GF-D8 (cell line): ENCODE results near the gene LRRC71.
A peak's percentile ranks its signal among the peaks of the same experiment; 100 is the strongest.

ENCODE experiments used
- DNase-seq: peaks from one replicate; lab custom pipeline; 2025; lab: John Stamatoyannopoulos, UW

Gene LRRC71

DNA sequence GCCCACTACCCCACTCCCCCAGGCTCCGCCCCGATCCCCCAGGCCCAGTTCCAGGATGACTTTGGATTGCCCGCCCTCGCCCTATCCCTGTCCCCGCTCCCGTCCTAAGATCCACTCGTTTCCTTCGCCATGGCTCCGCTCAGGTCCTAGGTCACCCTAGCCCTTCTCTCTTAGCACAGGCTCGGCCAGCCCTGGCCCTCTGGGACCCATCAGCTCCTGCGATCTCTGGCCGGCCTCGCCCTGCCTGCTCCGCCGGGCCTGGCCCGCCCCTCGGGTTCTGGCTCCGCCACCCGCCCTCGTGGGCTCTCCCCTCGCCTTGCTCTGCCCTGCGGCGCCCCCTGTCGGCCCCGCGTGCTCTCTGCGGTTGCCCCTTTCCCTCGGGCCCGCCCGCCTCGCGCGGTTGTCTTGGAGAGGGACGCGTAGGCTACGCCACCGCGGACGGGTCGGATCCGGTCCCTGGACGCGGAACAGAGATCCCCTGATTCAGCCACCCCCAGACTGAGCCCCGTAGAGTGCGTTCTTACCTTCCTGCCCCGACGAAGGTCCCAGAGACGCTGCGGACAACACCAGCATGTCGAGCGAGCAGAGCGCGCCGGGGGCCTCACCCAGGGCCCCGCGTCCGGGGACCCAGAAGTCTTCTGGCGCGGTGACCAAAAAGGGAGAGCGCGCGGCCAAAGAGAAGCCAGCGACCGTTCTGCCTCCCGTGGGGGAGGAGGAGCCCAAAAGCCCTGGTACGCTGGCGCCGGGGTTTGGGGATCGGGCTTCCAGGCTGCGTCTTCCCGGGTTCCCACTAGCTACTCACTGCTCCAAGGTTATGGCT is at the start of gene LRRC71:
Gene LRRC71, plus strand, starts transcription at position 400 of the 820 bp plus-strand sequence. Its CDS starts 172 bp downstream, at position 572.
- DNase-seq: no peak

DNA sequence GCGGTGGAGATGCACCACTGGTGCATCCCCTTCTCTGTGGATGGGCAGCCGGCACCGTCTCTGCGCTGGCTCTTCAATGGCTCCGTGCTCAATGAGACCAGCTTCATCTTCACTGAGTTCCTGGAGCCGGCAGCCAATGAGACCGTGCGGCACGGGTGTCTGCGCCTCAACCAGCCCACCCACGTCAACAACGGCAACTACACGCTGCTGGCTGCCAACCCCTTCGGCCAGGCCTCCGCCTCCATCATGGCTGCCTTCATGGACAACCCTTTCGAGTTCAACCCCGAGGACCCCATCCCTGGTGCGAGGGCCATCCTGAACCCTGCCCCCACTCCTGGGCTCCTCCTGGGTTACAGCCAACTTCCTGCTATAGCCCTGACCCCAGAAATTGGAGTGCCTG is 46.8 kb upstream of the LRRC71 start:
- DNase-seq: no peak

DNA sequence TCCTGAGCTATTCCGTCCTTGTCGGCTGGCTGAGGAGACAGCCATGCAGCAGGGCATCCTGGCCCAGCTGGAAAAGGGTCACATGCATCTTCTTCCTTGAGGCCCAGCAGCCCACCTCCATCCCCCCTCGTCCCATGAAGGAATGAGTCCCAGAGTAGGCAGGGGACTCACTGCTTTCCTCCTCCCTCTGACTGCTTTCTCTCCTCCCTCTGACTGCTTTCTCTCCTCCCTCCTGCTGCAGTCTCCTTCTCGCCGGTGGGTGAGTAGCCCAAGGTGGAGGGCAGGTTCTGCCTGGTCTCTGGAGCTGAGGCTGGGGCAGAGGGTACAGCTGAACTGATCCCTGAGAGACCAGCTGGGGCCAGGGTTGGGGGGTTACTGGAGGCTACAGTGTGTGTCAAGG is 46.3 kb upstream of the LRRC71 start:
- no peak for DNase-seq

DNA sequence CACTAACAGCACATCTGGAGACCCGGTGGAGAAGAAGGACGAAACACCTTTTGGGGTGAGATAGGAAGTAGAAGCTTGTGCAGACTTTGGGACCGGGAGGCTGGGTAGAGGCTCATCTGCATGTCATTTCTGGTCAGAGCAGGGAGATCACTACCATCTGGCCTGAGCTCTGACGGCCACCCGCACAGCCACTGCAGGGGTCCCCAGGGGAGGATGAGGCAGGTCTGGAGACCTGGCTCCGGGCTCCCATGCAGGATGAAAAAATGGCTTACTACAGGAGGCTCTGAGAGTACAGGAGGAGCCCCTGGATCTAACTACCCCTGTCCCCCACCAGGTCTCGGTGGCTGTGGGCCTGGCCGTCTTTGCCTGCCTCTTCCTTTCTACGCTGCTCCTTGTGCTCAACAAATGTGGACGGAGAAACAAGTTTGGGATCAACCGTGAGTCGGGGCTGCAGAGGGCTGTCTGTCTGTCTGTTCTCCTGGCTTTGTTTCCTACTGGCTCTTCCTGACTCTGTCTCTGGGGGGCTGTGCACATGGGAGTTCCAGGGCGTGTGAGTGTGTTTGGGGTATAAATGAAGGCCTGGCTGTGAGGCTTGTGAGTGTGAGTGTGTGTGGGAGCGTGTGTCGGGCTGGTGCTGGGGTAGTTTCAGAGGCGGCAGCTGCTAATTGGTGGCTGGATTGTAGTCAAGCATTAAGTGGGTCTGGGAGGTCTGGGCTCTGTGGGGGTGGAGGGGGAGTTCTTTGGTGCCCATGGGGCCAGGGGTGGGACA is 45.7 kb upstream of the LRRC71 start:
- DNase-seq: no peak

DNA sequence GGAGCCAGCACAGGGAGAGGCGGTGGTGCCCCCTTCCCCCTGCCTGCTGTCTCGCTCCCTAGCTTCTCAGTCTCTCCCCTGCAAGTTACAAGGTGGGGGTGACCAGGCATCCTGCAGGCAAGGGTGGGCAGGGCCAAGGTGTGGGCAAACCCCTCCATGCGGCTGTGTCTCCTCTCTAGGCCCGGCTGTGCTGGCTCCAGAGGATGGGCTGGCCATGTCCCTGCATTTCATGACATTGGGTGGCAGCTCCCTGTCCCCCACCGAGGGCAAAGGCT is 45.2 kb upstream of the LRRC71 start:
- DNase-seq: no peak

DNA sequence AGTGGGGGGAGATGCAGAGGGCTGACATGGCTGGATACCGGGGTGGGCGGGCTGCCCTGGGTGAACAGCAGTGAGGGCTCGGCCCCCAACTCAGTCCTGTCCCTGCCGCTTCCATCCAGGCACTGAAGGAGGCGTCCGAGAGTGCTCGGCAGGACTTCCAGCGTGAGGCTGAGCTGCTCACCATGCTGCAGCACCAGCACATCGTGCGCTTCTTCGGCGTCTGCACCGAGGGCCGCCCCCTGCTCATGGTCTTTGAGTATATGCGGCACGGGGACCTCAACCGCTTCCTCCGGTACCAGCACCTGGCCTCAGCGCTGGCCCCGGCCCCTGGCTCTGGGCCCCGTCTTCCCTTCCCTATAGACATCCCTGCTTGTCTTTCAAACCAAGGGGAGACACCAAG is 44.2 kb upstream of the LRRC71 start:
- no peak for DNase-seq

DNA sequence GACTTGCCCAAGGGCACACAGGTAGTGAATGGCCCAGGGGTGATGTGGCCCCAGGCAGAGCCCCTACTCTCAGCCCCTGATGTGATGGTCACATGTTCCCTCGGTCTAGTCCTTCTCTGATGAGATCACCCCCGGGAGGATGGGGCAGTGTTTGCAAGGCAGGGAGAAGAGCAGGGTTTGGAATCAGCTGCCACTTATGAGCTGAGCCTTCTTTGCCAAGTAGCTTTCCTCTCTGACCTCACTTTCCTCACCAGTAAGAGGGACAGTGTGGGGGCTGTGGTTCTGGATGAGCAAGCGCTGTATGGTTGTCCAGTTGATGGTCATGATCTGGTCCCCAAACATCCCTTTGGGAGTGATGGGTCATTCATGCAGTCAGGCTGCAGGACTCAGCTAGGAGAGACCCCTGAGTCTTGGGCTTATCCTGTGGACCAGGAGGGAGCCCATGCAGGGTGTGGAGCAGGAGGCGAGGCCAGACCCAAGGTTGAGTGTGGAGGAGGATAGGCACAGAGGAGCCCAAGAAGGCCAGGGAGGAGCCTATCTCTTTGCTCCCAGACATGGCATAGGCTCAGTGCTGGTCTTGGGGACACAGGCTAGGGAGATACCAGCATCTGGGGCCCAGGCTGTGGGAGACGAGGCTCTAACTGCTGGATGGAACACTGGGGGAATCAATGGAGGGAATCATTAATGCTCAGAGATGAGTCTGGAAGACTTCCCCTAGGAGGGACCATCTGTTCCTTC is 42.8 kb upstream of the LRRC71 start:
- DNase-seq: no peak

DNA sequence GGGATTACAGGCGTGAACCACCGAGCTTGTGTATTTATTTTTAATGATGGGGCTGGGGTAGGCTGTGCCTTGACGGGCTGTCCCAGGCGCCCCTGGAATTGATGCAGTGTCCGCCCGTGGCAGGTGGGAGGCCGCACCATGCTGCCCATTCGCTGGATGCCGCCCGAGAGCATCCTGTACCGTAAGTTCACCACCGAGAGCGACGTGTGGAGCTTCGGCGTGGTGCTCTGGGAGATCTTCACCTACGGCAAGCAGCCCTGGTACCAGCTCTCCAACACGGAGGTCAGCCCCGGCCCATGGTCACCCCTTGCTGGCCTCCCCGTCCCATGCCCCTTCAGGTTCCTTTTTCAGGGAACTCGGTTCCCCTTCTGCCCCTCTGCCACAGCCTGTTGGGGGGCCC is 40.6 kb upstream of the LRRC71 start:
- DNase-seq: no peak

DNA sequence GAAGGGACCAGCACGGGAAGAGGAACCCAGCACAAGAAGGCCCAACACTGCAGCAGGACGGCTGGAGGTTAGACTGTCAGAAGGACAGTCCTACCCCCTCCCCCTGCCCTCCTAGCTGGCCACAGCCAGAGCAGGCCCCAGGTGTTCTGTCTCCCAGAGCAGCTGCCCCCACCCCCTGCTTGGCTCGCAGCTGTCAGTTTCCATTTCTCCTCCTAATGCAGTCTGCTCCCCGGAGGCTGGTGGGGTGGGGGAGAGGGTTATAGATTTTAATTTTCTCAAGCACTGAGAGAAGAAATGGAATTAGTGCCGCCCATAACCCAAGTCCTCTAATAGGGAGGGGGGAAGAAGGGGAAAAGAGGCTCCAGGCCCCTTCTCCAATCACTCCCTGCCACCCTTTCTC is 40.0 kb upstream of the LRRC71 start:
- no peak for DNase-seq

DNA sequence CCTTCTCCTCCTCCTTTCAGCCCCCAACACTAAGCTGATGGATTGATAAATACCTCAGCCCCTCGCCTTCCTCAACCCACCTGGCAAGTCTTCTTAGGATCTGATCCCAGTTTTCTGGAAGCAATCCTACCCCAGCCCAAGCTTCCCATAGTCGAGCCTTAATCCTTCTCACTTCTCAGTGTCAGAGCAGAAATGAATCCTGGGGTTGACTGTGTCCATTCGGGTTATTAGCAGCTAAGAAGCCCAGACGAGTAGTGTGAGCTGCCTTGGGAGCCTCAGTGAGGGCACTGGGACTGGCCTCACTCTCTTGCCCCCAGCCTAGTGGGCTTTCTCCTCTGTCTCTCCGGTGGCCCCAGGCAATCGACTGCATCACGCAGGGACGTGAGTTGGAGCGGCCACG is 39.3 kb upstream of the LRRC71 start:
- no peak for DNase-seq

DNA sequence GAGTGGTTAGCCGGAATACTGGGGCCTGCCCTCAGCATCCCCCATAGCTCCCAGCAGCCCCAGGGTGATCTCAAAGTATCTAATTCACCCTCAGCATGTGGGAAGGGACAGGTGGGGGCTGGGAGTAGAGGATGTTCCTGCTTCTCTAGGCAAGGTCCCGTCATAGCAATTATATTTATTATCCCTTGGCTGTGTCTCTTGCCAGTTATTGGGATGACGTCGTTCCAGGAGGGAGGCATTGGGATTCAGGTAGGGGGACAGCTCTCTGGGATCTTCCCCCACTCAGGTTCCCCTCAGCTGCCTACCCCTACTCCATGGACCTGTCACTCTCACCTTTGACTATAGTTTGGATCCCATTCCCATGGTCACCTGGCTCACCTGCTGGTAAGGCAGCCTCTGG is 38.8 kb upstream of the LRRC71 start:
- no peak for DNase-seq

DNA sequence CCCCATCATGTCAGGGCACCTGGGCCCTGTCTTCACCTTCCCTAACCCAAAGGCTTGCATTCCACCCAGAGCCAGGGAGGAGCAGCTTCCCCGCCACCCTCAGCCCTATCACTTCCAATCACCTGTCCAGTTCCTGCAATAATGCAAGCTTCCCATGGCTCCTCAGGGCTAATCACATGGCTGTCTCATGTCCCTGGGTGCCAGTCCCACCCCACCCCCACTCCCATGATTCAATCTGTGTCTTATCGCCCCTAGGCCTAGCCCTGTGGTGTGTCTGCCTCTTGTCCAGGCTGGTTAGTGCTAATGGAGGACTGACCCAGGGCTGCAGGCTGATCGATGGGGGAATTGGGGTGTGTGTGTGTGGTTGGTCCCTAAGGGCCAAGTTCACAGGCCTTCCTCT is 37.9 kb upstream of the LRRC71 start:
- DNase-seq: no peak

DNA sequence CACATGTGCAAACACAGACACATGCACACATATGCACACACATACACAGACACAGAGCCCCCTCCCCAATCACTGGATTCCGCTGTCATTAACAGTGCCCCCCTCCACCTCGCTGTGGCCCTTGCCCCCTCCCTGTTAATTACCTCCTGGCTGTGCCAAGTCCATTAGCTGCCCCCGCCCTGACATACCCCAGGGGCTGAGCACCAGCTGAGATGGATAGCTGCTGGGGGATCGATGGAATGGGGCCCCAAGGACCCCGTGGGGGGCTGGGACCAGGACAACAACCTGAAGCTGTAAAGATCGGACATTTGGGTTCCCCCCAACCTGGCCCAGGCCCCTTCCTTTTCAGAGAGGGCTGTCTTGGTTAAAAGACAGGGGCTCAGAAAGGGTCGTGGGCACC is 36.5 kb upstream of the LRRC71 start:
- no peak for DNase-seq

DNA sequence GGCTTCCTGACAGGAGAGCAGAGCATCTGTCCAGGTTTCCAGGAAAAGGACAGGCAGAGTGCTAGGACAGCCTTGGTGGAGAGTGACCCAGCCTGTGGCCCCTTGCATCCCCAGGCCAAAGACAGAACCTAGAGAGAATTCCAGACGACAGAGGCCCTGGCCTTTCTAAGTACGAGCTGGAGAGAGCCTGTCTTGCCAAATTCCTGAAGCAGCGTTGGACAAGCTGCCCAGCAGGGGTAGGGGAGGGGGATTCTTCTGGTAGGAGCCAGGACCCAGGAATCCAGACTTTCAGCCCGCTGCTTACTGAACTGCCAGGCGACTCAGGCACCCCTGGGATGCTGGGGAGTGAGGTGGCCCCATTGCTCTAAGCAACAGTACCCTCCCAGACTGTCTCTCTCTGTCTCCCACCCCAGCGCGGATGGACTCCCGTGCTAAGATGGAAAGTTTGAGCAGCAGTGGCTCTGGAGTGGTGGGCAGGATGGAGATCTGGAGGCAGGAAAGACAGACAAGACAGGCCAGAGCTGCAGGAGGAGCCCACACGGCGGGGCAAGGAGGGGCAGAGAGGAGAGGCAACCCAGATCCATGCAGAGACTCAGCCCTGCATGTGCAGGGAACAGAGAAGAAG is 35.8 kb upstream of the LRRC71 start:
- no peak for DNase-seq

DNA sequence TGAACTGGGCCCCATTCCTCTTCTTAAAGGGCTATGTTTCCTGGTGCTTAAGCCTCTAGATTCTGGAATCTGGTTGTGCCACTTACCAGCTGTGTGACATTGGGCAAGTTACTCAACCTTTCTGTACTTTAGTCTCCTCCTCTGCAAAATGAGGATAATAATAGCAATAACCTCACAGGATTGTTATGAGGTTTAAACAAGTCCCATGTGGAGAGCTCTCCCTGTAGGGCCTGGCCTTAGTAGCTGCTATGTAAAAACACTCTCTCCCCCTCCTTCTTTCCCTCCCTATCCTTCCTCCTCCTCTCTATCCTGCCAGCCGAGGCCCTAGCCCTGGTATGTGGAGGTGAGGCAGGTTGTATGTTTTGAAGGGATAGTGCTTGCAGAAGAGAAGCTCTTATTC is 35.1 kb upstream of the LRRC71 start:
- DNase-seq: no peak

DNA sequence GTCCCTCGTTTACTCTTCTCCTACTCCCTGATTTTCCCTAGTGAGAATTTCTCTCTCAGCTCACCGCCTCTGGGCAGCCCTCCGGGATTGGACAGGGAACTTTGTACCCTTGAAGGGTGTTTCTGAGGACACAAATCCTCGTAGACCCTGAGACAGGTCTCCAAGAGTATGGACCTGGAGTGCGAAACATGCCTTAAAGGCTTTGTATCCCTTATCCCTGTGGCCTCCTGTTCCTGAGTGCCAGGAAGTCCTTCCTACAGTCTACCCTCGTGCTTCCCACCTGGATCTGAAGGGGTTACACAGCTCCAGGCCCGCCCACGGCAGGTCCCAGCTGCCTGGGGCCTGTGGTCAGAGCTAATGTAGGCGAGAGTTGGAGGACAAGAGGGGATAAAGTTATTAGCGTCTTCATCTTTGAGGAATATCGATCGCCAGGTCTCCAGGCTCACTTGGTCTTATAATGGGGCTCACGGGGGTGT is 34.5 kb upstream of the LRRC71 start:
- no peak for DNase-seq

DNA sequence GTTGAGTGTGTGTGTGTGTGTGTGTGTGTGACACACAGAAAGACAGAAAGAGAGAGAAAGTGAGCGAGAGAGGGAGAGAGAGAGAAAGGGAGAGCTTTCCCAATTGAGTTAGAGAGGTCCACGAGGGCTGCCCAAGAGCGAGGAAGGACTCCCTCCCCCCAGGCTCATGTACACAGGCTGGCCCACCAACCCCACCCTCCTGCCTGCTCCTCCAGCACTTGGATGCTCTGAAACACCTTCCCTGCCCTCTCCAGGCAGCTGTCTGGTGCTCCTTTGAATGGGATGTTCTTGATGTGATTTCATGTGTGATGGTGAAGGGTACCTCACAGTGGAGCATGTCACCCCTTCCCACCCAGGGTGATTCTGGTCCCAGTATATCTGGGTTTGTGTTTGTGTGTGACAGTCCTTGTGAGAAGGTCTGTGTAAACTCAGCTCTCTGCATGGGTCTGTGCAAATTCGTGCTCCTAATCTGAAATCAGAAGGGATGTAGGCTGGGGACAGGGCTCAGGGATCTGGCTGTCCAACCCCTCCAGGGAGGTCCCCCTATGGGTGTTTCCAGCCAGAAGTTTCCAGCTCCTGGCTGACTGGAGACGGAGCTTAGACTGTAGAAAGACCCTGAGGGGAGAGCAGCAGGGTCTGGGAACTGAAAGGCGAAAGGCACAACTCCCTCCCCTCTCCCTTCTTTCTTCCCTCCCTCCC is 33.7 kb upstream of the LRRC71 start:
- no peak for DNase-seq

DNA sequence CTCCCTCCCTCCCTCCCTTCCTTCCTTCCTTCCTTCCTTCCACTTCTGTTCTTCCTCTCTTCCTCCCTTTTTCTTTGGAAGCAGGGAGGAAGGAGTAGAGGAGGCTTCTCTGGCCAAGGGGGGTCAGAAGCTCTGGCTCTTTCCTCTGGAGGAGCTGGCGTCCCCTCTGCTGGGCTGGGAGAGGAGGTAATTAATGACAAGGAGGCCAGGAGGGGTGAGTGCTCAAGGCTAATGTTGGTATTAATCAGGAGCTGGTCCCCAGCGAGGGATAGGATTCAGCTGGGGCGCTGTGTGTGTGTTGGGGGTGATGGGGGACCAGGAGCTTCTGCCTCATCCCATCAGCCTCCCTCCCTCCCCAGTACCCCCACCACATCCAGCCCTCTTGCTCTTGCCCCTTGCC is 33.1 kb upstream of the LRRC71 start:
- no peak for DNase-seq

DNA sequence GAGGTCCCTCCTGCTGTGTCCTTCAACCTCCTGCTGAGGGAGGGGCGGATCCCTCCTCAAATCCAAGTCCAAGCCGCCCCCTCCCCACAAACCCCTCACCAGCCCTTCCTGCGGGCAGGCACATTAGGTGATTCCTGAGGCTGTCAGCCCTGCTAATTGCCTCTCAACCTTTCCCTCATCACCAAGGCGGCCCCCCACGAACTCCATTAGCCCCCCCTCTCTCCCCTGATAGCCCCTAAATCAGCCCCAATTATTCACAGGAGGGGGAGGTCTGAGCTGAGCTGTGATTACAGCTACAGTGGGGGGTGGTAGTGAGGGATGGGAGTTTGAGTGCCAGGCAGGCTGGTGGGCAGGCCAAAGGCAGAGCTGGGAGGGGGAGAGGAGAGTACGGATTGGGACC is 32.7 kb upstream of the LRRC71 start:
- DNase-seq: no peak

DNA sequence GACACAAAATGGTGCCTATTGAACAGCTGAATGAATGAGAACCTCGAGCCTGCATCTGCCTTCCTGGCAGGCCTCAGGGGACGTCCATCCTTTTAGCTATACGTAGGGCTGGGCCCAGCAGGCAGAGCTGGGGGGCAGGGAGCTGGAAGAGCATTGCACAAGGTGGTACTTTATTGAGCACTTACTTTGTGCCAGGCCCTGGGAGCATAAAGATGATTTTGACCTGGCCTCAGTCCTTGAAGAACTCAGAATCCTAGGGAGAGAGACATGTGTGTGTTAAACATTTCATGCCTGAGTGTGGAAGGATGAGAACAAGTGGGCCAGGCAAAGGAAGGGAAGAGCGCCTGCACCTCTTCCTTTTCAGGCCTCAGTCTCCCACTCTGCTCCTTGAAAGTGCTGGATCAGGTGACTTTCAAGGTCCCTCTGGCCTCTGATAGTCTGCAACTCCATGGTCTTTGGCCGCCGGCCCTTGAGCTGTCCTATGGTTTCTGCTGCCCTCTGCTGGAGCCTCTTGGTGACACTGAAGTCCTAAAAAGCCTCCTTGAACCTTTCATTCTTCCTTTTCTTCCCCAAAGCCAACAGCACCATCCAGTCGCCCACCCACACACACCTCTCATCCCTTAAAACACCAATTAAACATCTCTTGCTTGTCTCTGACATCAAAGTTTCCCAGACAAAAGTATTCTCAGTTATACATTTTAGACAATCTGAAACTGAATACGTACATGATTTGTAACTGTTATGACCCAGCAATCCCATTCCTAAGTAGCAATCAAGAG is 30.4 kb upstream of the LRRC71 start:
- peak; percentile 19 for DNase-seq
